VCaP (cell line): ENCODE data around the gene FBP2.
A peak's percentile ranks its signal among the peaks of the same experiment; 100 is the strongest.
"Not testable (repeated sequence)": the region's sequence is repeated elsewhere in the genome, so short reads cannot be mapped to it uniquely, and the experiment has no call there.

Experiments used
- H3K27ac ChIP-seq: fragments of 450-650 bp; 2 replicates; pipeline ENCODE4 v1.5.1; 2017
- TF ChIP-seq, protein P1 (sequence below): fragments of 450-650 bp; conservative IDR thresholded peaks from 2 replicates; pipeline ENCODE4 v1.5.1; 2017; ENCODE audit warnings: mild to moderate bottlenecking, moderate library complexity

Gene FBP2

DNA sequence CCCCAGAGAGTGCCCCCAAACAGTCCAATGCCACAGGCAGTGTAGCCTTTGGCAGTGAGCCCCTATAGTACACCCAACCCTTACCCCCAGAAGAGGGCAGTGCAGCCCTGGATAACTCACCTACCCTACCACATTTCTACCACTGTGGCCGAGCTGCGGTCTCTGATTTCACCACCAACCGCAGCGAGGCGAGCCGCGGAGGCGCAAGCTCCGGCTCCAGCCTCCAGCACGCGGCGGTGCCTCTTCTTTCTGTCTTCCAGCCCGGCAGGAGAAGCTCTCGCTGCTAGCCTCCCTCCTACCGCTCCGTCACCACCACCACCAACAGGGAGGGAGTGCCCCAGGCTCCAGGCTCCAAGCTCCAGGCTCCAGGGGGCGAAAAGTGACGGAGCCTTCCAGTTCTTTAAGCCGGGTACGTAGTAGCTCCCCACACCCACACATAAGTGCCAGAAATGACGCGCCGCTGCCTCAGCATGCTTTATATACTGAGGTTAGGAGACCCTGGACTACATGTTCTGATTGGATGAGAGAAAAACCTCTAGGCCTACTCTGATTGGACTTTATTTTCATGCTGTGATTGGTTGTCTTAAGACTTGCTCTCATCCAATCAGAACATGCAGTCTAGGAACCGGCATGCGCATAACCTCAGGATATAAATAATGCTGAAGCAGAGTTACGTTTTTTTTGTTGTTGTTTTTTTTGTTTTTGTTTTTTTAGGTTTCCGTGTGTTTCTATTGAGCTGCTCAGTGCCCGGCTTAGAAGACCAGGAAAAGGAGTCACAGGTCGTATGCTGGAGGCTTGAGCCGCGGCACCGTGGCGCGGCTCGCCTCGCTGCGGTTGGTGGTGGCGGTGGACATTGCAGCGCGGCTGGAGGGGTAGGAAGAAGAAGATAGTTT is 38.9 kb downstream of the FBP2 start, which contains the start of gene PCAT7:
TSS of gene PCAT7 (plus strand) at position 645 of the 893 bp plus-strand sequence.
- H3K27ac ChIP-seq: peak within 1 kb of the TSS; percentile 91
- TF ChIP-seq, protein P1, sequence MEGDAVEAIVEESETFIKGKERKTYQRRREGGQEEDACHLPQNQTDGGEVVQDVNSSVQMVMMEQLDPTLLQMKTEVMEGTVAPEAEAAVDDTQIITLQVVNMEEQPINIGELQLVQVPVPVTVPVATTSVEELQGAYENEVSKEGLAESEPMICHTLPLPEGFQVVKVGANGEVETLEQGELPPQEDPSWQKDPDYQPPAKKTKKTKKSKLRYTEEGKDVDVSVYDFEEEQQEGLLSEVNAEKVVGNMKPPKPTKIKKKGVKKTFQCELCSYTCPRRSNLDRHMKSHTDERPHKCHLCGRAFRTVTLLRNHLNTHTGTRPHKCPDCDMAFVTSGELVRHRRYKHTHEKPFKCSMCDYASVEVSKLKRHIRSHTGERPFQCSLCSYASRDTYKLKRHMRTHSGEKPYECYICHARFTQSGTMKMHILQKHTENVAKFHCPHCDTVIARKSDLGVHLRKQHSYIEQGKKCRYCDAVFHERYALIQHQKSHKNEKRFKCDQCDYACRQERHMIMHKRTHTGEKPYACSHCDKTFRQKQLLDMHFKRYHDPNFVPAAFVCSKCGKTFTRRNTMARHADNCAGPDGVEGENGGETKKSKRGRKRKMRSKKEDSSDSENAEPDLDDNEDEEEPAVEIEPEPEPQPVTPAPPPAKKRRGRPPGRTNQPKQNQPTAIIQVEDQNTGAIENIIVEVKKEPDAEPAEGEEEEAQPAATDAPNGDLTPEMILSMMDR: peak; percentile 70

DNA sequence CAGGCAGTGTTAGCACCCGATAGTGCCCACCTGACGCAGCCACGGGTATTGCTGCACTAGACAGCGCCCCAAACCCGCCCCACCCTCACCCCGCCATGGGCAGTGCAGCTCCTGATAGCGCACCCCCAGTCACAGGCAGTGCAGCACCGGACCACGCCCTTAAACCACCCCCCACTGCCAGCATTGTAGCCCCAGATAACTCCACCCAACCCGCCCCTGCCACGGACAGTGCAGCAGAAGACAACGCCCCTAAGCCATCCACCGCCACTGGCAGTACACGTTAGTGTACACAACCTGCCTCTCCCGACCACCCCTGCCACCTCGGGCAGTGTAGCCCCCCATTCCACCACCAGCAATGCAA is 39.6 kb downstream of the FBP2 start:
- H3K27ac ChIP-seq: peak overlapping the region; percentile 91
- TF ChIP-seq, protein P1: no peak

DNA sequence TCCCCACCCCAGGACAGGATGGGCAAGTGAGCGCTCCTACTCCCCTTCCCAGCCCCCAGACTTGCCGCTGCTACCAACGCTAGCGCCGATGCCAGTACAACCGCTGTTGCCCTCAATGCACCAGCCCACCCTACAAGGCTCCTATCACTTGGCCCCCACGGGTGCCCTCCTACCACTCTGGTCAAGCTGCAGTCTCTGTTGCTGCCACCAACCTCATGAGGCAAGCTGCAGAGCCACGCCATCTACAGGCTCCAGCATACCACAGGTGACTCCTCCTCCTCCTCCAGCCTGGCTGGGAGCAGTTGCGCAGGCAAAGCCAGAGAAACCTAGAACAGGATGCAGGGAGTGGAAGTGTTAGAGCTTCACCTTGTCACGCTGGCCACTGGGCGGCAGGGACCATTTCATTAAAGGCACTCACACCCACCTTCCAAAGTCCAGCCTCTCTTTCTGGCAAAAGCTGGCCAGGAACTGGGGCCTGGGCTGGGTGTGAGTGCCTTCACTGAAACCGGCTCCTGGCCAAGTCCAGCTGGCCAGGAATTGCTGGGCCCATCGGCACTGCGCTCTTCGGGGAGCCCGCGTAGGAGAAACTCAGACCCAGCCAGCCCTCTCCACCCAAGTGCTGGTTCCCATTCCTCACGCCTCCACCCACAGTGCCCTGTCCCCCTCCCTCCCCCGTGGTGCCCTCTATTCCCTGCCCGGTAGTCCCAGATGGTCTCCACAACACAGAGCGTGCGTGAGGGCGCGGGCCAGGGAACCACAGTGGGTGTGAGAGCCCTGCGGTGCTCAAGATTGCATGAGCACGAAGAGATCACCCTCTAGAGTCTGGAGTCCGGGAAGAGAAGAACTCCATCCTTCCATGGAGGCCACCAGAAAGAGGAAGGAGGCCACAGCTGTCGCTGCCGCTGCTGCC is 40.3 kb downstream of the FBP2 start:
- peak overlapping the region; percentile 91 for H3K27ac ChIP-seq
- TF ChIP-seq, protein P1: peak; percentile 71

- no peak overlapping the region for H3K27ac ChIP-seq
- TF ChIP-seq, protein P1: no peak
Observed at GRCh38 chr9:94545940-94546339, 47.7 kb downstream of the FBP2 start.

DNA sequence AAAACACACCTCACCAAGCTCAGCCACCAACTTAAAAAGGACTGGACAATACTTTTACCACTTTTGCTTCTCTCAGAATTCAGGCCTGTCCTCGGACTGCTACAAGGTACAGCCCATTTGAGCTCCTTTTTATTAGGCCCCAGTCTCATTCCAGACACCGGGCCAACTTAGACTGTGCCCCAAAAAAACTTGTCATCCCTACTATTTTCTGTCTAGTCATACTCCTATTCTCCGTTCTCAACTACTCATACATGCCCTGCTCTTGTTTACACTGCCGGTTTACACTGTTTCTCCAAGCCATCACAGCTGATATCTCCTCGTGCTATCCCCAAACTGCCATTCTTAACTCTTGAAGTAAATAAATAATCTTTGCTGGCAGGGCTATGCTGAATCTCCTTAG is 49.3 kb downstream of the FBP2 start:
- H3K27ac ChIP-seq: not testable (repeated sequence)

DNA sequence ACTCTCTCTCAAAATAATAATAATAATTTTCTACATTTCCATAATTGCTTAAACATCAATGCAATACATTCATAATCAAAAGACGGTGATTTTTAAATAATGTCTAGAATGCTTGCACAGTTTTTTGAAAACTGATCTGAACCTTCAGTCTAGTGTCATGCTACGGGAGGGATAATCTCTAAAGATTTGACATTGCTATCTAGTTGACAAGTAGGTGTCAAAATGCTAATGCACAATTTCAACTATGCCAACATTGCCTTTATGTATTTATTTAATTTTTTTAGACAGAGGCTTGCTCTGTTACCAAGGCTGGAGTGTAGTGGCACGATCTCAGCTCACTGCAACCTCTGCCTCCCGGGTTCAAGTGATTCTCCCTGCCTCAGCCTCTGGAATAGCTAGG is 54.7 kb downstream of the FBP2 start:
- TF ChIP-seq, protein P1: no peak
- no peak overlapping the region for H3K27ac ChIP-seq

- TF ChIP-seq, protein P1: no peak
- no peak overlapping the region for H3K27ac ChIP-seq
Observed at GRCh38 chr9:94534901-94535300, 58.7 kb downstream of the FBP2 start.
